Activated CD8-positive, alpha-beta memory T cell treated with anti-CD3 and anti-CD28 coated beads, Interleukin-2, amount 50 U/mL, for 24 hours (primary cell): ENCODE results near the gene SPATA31E1.
"Not testable (repeated sequence)": the region's sequence is repeated elsewhere in the genome, so short reads cannot be mapped to it uniquely, and the experiment has no call there.

Experiments used
- DNase-seq: peaks from one replicate; pipeline ENCODE4 v3.0.0-alpha.2; 2020; ENCODE audit errors: extremely low read depth

The SPATA31E1 gene

DNA sequence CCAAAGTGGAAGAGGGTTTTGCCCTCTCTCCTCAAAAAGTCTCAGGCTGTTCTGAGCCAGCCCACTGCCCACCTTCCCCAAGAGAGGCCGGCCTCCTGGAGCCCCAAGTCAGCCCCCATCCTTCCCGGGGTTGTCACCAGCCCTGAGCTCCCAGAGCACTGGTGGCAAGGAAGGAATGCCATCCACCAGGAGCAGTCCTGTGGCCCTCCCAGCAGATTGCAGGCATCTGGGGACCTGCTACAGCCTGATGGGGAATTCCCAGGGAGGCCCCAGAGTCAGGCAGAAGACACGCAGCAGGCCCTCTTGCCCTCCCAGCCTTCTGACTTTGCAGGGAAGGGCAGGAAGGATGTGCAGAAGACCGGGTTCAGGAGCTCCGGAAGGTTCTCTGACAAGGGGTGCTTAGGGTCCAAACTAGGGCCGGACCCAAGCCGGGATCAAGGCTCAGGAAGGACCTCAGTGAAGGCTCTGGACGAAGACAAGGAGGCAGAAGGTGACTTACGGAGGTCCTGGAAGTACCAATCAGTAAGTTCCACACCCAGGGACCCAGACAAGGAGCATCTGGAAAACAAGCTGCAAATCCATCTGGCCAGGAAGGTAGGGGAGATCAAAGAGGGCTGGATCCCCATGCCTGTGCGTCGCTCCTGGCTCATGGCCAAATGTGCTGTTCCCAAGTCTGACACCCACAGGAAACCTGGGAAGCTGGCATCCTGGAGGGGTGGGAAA lies 3.7 kb downstream of the SPATA31E1 start:
- no peak for DNase-seq

DNA sequence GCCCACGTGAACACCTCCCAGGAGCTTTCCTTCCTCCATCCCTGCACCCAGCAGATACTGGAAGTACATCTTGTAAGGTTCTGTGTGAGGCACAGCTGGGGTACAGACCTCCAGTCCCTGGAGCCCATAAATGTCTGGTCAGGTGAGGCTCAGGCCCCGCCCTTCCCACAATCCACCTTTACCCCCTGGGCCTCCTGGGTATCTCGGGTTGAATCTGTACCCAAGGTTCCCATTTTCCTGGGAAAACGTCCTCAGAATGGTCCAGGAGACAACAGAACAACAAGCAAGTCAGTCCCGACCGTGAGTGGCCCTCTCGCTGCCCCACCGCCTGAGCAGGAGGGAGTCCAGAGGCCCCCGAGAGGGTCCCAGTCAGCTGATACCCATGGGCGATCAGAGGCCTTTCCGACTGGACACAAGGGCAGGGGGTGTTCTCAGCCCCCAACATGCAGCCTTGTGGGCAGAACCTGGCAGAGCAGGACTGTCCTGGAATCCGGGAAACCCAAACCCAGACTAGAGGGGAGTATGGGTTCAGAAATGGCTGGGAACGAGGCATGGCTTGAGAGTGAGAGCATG lies 4.3 kb downstream of the SPATA31E1 start:
- no peak for DNase-seq

DNA sequence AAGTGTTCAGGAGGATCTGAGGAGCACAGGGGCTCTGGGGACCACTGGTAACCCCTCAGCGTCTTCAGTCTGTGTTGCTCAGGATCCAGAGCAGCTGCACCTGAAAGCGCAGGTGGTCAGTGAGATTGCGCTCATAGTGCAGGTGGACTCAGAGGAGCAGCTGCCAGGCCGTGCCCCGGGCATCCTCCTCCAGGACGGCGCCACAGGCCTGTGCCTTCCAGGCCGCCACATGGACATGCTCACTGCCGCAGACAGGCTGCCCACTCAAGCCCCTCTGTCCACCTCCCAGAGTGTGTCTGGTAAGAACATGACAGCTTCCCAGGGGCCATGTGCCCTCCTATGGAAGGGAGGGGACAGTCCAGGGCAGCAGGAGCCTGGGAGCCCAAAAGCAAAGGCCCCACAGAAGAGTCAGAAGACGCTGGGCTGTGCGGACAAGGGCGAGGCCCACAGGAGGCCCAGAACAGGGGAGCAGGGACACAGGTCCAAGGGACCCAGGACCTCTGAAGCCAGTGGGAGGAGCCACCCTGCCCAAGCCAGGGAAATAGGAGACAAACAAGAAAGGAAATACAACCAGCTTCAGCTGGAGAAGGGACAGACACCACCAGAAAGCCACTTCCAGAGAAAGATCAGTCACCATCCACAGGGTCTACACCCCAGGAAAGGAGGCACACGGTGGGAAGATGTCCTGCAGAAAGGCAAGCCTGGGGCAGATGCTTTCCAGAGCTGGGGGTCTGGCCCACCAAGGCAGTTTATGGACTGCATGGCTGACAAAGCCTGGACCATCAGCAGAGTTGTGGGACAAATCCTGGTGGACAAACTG lies 5.2 kb downstream of the SPATA31E1 start:
- no peak for DNase-seq

DNA sequence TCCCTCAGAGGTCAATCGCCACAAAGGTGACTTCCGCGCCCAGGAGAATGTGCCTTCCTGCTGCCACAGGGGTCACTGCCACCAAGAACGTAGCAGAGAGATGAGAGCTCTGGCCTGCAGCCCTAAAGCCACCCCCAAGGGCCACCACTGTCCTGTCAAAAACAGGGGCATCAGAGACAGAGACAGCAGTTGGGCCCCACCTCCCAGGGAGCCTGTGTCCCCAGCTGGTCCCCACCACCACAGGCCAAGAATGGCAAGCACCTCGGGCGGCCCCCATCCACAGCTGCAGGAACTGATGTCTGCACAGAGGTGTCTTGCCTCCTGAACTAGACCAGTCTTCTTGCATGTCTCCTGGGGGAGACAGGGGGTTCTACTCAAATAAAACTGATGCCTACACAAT lies 5.8 kb downstream of the SPATA31E1 start:
- no peak for DNase-seq

DNA sequence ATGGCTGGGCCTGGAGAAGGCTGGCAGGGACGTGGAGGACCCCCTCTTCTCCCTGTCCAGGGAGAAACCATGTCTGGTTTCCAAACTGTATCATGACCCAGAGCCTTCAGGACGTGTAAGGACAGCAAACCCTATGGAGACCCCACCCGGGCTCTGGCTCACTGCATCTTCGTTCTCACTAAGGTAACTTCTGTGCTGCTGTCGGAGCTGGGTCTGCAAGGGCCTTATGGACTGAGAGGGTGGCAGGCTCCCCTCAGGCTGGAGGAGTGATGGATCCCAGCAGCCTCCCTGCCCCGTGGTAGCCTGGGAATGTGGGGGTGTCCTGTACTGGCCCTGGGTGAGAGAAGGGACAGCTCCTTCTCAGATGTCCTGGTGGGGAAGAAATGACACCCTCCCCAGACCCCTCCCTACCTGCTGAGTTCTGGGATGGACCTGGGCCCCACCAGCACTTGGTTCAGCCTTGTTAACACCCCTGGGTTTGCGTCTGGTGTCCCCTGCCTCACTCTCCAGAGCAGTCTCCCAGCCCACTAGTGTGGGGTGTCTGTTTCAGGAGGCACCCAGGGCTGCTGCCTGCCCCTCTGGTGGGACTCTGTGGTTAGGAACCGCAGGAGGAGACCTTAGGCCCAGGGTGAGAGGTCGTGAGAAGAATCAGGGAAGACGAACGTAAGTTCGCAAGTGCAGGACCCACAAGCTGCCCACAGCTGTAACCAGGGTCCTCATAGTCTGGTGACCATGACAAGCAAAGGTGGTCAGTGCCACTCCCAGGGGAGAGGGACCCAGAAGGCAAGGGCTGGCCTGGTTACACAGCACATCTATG lies 6.6 kb downstream of the SPATA31E1 start:
- DNase-seq, result no peak

DNA sequence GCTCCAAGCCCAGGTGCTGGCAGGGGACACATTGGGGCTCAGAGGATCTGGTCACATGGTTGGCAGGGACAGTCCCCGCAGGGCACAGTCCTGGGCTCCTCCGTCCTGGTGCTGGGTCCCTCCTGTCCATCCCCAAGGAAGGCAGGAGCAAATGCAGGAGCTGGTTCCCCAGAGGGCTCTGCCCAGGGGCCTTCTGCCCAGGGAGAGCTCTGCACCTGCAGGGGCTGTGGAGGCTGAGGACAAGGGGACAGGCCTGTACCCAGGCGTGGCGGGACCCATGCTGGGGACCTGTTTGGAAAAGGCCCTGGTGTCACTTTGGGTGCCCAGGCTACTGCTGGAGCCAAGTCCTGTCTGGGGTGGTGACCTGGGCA lies 7.2 kb downstream of the SPATA31E1 start:
- DNase-seq, result no peak

DNA sequence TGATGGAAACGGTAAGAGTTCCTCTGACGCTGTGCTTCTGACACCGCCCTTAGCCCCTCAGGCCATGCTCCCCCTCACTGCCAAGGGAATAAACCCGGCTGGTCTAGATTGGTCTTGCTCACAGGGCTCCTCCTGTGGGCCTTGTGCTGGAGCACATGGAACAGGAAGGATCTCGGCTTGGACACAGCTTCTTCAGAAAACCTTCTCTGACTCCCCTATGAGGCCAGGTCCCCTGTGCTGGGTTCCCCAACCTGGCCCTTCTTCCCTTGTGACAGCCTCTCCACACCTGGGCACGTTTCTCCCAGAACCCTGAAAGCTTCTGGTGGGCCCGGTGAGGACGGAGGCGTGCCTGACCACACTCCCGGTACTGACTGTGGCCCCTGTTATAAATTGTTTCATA lies 8.2 kb downstream of the SPATA31E1 start:
- DNase-seq, result no peak

DNA sequence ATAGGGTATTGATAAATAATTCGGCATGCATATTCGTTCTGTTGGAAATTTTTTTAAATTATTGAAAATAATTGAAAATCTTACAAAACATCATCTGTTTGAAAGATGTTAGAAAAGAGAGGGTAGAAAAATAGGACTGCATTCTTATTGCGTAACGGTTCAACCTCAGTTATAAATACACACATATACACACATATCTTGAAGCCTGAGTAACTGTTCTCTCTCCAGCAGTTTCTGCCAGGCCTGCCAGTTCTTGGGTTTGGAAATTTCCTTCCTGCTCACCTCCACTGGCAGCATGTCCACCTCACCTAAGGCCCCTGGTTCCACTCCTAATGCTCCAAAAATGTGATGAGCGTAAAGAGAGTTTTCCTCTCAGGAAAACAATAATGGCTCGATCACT lies 9.1 kb downstream of the SPATA31E1 start:
- DNase-seq, result no peak

DNA sequence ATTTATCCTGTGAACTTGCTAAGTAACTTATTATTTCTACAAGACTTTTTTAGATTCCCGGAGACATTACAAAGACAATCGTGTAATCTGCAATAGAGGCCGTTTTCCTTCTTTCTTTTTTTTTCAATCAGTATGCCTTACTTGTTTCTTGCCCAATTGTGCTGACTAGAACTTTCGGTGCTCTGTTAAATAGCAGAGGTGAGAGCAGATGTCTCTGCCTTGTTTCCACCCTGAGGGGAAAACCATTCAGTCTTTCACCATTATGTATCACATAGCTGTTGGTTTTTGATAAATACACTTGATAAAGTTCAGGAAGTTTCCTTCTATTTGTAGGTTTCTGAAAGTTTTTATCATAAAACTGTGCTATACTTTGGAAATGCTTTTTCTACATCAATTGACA lies 10.3 kb downstream of the SPATA31E1 start:
- DNase-seq, result no peak

DNA sequence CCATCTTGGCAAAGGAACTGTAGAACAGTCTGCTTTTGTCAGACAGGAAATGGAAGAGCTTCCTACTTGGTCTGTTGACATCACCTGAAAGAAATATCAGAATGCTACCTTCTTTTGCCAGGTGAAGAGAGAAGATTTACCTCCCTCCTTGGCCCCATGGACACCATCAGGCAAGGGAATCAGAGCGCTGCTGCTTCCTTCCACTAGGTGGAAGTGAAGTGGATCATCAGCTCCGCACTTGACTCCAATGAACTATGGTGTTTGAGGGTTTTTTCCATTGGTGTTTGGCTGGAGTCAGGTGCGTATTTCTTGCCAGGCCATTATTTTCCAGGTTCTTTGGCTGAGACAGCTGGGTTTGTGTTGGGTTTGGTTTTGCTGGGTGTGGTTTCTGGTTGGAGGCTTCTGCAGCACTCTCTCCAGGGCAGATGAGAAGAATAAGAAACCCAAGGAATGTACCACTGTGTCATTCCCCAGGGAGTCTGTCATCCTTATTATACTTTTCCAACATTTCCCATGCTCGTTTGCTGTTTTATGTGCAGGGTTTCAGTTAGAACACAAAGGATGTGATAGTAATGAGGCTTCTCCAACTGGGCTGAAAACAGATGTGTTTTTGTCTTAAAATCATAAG lies 12.4 kb downstream of the SPATA31E1 start:
- DNase-seq, result no peak

DNA sequence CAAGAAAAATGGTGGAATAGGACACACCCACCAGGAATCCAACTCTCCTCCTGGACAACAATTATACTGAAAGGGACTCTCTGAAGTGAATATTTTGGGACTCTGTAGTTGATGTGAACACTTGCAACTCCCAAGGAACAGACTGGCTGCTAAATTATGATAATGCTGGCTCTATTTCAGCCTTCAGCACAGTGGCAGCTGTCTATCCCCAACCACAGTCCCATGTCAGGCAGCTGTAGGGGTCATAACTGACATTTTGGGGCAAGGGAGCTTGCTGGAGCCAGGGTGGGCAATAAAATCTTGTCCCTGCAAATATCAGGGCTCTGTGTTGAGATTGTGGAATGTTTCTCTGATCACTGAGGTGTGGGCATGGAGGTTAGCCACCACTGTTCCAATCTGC lies 14.2 kb downstream of the SPATA31E1 start:
- DNase-seq, result no peak

DNA sequence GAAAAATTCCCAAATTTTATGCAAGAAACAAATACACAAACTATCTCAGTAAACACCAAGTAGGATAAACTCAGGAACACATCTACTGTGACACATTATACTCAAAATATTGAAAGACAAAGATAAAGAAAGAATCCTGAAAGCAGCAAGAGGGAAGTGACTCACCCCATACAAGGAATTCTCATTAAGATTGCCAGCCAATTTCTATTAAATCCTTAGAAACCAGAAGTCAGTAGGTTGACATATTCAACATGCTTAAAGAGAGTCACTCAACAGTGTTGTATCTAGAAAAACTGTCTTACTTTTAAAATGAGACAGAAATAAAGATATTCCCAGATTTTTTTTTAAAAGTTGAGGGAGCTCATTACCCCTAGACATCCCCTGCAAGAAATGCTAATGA lies 15.5 kb downstream of the SPATA31E1 start:
- DNase-seq, result no peak

DNA sequence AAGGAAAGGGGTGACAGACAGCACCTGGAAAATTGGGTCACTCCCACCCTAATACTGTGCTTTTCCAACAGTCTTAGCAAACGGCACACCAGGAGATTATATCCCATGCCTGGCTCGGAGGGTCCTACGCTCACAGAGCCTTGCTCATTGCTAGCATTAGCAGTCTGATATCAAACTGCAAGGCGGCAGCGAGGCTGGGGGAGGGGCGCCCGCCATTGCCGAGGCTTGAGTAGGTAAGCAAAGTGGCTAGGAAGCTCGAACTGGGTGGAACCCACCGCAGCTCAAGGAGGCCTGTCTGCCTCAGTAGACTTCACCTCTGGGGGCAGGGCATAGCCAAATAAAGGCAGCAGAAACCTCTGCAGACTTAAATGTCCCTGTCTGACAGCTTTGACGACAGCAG lies 19.7 kb downstream of the SPATA31E1 start:
- not testable (repeated sequence) for DNase-seq

DNA sequence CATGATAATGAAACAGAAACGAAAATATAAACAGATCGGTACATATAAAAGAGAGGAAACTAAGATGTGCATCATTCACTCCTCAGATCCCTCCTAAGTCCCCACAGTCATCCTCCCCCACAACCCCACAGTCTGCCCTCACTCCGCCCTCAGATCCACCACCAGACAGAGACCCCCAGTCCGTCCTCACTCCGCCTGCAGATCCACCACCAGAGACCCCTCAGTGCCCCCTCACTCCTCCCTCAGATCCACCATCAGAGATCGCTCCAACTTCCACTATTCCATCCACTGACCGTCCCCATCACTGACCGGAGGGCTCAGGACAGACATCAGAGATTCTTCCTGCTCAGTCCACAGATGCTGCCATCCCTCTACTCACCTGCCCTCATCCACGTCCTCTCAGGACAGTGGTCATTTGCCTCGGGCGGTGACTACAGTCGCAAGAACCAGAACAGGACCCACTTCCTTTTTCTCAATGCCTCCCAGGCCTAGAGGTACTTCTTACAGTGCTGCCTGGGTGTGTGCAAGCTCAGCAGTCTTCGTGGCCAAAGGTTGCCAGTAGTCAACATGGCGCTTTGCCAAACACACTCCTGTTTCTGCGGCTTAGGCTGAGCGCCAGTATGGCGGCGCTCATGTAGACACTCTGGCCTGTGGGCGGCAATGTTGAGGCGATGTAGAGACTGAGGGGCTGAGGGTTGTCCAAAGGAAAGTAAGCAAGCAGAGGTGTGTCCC lies 26.8 kb downstream of the SPATA31E1 start:
- DNase-seq, result no peak

DNA sequence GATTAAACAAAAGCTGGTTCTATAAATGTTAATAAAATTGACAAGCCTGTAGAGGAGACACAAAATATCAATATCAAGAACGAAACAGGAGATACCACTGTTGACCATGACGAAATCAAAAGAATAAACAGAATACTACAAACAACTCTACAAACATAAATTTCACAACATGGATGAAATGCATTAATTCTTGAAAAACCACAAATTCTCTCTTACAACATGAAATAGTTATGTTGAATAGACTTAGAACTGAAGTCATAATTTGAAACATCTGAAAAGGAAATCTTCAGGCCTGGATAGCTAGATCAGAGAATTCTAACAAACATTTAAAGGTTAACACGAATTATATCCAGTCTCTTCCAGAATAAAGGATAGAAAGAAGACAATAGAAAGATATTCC lies 28.1 kb downstream of the SPATA31E1 start:
- no peak for DNase-seq

DNA sequence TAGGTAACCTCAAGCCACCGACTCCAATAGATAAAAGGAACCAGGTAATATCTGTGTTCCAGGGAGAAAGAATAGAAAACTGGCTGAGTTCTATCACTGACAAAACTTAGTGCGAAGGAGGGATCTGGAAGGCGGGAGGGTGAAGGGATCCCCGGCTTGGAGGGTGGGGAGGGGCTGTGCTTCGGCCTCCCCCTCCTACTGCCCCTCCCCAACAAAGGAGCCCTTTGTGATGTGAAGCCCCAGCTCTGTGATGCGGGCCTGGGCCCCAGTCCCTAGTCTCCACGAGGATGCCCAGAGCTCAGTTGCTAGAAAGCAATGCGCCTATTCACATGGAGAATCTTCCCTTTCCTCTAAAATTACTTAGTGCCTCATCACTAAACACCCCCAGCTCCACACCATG lies 35.0 kb downstream of the SPATA31E1 start, which contains the start of gene SPATA31C1:
SPATA31C1 (plus strand) TSS at position 301 of the 400 bp plus-strand sequence.
- DNase-seq, result not testable (repeated sequence)

DNA sequence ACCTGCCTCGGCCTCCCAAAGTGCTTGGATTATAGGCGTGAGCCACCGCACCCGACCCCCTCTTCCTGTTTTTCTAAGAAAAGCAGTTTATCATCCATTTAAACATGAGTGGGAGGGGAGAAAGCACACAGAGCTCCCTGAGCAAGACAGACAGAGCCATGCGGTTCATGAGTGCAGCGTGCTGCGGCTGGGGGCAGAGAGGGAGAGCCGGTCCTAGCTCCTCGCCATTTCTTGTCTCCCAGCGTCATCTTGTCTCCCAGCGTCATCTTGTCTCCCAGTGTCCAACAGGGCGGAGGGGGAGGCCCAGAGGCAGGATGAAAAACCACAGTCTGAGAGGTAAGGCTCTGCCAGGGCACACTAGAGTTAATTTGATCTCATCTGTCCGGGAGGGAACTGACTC lies 36.3 kb downstream of the SPATA31E1 start:
- DNase-seq, result not testable (repeated sequence)

DNA sequence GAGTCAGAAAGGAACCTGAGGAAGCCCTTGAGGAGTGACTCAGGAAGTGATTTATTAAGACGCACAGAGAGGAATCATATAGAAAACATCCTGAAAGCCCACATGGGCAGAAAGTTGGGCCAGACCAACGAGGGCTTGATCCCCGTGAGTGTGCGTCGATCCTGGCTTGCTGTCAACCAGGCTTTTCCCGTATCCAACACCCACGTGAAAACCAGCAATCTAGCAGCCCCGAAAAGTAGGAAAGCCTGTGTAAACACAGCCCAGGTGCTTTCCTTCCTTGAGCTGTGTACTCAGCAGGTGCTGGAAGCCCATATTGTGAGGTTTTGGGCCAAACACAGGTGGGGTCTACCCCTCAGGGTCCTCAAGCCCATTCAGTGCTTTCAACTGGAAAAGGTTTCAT lies 38.9 kb downstream of the SPATA31E1 start:
- not testable (repeated sequence) for DNase-seq

DNA sequence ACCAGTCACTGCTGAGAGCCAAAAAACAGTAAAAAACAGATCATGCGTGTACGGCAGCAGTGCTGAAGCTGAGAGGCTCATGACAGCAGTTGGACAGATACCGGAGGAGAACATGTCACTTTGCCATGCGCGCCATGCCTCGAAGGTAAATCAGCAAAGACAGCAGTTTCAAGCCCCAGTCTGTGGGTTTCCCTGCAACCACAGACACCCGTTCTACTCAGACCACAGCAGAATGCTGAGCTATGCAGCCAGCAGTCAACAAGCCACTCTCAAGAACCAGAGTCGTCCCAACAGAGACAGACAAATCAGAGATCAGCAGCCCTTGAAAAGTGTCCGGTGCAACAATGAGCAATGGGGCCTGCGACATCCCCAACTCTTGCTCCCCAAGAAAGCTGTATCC lies 40.3 kb downstream of the SPATA31E1 start:
- DNase-seq, result not testable (repeated sequence)

DNA sequence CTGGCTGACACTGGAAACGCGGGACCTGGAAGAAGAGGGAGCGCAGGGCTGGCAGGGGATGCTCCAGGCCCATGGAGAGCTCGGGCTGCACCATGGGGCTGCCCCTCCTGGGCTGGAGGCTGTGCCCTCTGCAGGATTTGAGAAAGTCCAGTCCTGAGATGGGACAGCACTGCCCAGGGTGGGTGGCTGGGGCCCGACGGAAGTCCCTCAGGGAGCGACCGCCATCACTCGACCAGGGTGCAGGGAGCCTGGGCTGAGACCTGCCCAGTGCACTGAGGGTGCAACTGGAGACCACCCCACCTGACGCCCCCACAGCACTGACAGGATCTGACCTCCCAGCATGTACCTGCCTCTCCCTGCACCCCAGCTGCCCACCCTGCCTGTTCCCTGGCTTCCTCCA lies 42.2 kb downstream of the SPATA31E1 start:
- not testable (repeated sequence) for DNase-seq

DNA sequence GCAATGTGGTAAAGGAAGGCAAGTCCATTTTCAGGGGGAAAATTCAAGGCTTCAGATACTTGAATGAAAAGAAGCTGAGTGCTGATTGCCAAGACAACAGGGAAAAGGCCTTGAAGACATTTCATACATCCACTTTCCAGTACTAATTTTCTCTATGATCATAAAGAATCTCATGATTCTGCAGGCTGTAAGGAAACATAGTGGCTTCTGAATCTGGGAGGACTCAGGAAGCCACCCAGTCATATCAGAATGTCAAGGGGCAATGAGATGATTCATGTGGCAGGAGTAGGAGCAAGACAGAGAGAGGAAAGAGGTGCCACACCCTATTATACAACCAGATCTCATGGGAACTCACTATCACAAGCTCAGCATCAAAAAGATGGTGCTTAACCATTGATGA lies 46.5 kb downstream of the SPATA31E1 start:
- DNase-seq, result not testable (repeated sequence)
